GM19372 (cell line): ENCODE results near the gene GBX2.

Source experiments
- ATAC-seq: cut with Tn5 transposase; IDR thresholded peaks from one replicate; pipeline ENCODE4 v1.9.1; 2021; ENCODE audit warnings: mild to moderate bottlenecking, low read depth, moderate library complexity; ENCODE audit not compliant: unreplicated experiment

The GBX2 gene

DNA sequence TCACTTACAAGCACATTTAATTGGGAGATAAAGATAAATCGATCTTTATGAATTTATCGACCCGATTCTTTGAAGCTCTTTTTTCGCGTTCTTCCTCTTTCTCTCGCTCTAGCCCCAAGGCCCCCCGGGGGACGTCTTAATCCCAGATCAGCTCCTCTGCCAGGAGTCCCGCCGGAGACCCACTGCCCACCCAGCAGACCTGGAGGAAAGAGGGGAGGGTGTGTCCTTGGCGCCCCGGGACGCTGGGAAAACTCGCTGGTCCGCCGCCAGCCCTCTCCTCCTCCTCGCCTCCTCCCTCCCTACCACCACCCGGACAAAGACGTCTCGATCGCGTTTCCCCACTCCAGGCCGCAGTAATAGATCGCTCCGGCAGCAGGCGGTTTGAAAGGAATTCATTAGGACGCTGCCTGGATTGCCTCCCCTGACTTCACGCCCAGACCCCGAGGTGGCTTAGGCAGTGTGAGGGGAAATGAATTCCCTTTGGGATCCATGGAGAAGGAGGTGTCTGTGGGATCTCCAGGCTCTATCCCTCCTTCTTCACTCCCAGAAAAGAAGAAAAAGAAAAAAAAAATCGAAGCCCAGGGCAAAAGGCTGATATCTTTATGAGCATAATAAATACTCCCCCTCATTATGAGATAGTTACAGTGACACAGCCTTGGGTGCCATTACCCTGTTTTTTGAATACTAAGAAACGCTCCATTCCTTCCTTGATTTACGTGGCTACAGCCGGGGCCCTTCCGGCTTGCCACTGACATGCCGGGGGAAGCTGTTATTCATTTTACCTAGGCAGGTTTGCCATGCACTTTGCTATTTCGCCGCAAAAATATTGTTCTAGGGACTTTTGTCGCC, 1.8 kb upstream of the GBX2 start:
- no peak for ATAC-seq

DNA sequence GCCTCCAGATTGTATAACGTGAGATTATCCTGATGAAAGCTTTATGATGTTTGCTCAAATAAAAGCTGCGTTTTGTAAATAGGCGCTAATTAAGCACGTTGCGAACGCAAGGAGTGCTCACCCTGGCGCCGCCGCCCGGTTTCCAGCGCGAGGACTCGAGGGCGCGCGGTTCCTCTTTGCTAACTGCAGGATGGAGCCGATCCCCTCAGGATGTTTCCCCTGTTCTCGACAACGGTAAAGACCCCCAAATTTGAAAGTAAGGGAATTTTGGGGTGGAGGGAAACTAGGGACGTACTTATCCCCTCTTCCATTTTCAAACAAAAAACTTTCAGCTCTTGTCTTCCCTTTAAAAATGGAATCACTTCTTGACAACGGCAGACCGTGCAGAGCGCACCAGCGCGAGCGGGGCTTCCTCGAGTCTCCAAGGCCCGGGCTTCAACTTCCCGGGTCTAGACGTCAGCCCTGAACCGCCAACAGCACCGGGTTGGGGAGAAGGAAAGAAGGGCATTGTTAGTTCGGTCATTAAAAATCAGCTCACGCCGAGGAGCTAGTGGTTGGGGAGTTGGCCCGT, 1.1 kb upstream of the GBX2 start:
- no peak for ATAC-seq

DNA sequence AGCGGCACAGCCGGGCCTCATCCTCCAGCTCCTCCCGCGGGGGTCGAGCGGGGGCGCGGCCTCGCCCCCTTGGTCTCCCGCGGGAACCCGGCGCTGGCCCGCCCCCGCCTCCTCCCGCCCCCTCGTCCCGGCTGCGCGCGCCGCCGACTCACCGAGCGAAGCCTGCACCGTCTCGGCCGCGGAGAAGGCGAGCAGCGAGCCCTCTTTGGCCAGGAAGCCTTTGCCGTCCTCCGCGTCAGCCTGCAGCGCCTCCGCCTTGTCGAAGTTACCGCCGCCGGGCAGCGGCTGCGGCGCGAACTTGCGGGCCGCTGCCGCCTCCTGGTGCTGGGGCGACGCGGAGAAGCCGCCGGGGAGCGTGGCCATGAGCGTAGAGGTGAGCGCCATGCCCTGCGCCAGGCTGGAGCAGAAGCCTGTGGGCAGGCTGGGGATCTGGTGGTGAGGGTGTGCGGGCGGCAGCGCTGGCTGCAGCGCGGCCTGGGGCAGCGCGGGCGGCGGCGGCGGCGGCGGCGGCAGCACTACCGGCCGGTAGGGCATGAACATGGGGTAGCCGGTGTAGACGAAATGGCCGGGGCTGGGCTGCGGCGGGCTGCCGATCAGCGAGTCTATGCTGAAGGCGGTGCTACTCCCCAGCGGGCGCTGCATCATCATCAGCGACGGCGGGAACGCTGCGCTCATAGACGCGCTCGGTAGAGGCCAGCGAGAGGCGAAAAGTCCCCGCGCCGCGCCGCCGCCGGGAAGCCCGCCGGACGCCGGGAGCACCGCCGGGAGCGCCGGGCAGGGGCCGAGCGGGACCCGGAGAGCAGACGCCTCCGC, 683 bp downstream of the GBX2 start:
- ATAC-seq: no peak

DNA sequence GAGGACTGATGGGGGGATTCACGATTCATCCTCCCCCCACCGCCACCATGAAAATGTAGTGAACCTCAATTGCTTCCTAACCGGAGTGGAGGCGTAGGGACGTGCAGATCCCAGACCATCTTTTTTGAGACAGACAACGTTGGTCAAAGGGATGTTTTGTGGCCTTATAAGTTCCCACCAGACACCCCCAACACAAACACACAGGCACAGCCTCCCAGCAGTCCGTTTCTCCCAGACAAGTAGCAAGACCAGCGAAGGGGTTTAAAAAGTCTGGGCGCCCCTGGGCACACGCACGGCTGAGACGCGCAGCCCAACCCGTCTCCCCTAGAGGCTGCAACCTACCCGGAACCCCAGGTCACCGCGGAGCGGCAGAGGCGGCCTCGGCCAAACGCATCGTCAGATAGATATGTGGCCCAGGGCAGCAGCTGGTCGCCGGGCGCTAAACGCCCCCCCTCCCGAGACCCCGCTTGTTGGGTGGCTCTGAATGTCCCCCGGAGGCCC, 1.3 kb downstream of the GBX2 start:
- ATAC-seq: no peak

DNA sequence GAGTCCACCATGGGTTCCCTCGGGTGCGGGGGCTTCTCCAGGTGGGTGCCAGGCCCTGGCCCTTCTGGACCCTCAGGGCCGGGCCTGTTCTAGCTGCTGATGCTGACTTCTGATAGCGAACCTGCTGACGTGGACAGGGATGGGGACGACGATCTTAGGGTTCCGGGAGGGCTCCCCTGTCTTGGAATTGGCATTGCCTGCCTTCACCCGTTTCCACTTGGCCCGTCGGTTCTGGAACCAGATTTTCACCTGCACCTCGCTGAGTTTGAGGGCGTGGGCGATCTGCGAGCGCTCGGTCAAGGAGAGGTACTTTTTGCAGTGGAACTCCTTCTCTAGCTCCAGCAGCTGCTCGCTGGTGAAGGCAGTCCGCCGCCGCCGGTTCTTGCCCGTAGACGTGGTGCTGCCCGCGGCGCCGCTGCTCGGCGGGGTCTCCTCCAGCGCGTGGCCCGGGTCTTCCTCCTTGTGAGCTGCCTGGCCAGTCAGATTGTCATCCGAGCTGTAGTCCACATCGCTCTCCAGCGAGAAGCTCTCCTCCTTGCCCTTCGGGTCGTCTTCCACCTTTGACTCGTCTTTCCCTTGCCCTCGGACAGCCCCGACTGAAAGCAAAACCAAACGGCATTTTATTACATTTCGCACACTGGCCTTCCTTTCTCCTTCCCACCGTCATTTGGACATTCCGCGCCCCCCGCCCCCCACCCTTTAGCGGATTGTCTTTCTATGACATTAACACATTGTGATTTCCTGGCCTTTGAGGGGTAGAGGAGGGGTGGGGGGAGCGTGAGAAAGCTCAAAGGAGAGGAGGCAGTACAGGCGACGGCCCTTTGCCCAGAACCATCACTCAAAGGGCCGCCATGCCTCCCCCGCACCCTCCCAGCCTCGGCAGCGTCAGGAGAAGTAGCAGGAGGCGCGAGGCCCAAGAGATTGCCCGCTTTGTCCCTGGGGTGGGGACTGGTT, 2.1 kb downstream of the GBX2 start:
- no peak for ATAC-seq

DNA sequence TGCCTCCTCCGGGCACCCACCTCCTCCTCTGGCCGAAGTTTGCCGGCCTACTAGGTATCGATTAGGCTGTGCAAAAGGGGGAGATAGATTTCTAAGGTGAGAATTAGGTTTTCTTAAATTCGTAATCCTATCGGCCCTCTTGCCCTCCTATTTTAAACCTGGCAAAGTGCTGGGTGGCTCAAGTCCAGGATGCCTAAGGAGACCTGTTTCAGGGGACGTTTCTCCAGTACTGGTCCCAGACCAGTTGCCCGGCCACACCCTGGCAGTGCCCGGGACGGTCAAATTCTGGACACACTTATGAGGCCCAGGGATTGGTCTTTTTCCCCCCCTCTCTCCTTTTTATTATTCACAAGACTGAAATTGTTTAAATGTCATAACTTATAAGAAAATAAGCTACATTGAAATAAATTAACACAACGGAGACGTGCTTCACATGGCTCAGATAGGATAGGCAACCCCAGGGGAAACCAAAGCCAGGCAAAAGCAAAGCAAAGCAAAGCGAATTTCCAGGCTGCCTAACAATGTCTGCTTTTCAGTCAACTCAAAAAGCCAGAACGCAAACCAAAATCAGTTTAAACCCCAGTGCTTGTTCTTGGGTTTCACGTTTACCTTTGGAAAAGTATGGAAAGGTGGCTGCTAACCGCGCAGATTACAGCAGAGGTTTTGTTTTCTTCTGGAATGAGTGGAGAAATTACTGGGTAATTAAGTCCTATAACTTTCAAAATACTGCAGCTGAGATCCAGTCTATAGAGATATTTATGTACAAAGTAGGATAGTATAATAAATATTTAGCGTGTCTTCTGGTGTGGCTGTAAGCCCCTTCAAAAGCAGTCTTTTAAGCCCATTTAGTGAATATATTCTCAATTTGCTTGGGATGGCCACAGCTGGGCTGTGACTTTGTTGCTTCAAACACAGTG, 3.0 kb downstream of the GBX2 start:
- ATAC-seq: no peak

DNA sequence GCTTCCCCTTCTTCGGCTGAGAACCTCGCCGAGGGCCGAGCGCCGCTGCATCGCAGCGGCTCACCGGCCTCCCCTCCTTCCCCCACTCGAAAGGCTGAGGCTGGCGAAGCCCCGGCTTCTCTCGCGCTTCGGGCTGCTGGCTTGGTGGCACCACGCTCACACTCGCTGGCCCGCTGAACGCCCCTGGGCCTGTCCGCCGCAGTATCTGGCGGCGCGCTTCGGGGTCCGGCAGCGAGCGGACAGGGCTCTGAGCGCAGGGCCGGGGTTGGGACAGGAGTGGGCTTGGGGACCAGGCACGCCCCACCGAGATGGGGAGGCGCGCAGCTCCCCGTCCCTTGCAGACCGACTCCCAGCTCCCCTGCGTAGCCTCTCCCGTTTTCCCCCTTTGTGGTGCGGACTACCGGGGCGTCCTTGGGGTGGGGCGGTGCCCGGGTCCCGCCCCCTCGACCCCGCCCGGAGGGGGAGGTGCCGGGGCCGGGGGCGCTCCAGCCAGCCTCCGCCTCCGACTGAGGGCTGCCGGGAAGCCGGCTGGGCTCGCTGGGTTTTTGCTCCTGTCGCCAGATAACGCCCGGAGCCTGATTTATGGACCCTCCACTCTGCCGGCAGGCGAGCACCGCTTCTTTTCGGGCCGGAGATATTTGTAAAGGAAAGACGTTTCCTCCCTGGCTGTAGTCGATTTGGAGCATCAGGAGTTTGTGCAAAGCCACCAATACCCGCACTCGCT, 3.8 kb downstream of the GBX2 start:
- ATAC-seq: no peak

DNA sequence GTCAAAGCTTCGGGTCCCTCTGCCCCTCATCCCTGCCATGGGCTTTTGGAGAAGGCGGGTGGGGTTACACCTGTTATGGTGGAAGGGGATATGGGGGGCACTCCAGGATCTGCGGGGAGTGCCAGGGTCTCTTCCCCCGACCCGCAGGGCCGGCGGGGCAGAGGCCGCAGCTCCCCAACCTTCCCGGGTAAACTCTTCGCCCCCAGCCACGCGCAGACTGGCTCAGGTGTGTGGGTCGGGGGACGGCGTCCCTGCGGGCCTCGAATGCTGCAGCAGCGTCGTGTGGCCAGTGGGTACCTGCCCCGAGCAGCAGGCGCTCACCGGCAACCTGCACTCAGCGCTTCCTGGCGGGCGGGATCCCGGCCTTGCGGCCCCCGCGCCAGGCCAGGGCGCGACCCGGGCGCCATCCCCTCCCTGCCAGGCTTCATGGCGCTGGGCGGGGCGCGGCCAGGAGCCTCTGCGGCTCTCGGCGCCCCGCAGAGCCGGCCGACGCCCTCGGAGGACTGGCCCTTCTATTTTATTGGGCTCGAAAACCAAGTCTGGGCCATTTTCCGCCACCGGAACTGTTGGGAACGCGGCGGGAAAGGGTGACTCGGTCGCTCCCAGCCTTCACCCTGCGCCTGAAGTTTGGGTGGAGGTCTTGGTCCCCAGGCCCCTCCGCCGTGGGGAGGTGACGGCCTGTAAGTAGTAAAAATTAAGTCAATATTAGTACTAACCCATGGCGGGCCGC, 4.5 kb downstream of the GBX2 start:
- no peak for ATAC-seq

DNA sequence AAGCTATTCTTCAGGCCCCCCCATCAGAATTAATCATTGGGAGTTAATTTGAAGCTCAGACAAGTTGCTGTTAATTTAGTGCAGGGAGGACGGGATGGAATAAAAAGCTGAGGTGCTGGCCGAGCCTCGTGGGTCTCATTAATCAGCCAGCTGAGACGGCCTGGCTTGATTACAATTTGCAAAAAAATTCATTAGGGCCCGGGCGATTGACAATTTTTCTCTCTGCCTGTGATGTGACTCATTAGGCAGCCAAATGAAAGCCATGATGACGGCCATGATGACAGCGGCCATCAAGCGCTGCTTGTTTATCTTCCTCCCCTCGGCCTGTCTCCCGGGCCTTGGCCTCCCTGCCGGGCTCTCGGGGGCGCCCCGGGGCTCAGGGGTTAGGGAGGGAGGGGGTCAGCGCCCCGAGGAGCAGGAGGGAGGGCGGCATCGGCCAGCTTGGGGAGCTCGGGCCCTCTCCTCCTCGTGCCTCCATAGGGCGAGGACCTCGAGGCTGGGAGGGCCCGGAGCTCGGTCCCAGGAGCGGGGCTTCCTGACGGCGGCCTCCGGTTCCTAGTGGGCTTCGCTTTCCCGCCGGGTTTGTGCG, 5.2 kb downstream of the GBX2 start:
- ATAC-seq: no peak

DNA sequence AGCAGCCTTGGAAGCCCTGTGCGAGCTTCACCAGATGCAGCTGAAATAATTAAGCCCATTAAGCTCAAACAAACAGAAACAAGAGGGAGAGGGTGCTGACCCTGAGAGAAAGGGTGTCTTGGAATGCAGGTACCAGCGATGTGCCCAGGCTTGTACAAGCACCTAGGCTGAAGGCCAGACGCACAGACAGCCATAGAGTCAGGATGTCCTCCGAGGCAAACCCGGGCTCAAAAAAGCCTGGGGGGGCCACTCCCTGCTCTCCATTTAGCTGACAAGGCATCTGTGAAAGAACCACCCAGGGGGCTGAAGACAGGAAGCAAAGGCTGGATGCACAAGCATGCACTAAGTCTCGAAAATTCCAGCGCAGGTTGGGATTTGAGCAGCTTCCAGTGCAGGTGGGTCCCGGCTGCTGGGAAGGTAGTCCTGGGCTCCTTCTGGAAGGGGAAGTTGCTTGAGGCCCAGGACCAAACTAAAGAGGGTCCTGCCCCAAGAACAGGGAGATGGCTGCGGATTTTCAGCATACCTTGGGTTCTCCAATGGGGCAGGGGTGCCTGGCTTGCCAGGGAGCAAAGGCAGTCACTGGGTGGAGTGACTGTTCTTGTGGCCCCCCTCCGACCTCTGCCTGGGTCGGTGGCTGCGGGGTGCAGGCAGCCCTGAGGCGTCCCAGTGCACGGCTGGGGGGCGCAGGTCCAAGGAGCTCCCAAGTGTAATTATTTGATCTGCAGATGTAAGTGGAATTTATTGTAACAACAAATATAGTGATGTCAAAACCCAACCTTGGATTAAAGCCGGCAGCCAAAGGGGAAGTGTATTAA, 5.9 kb downstream of the GBX2 start:
- ATAC-seq: no peak

DNA sequence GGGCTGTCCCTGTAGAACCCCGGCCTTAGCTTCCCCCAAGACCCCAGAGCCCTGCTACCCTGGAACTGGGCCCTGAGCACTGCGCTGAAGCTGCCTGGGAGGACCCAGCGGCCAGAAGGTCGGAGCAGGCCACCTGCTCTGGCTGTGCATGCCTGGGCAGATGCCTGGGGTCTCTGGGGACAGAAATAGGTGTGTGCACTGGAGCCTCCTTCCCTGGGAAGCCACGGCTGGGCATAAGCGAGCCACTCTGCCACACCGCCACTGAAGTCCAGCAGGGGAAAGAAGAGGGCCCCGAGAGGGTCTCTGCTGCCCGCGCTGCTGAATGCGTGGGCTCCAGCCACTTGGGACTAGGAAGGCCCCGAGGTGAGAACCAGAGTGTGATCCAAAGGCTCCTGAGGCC, 6.7 kb downstream of the GBX2 start:
- ATAC-seq: no peak

DNA sequence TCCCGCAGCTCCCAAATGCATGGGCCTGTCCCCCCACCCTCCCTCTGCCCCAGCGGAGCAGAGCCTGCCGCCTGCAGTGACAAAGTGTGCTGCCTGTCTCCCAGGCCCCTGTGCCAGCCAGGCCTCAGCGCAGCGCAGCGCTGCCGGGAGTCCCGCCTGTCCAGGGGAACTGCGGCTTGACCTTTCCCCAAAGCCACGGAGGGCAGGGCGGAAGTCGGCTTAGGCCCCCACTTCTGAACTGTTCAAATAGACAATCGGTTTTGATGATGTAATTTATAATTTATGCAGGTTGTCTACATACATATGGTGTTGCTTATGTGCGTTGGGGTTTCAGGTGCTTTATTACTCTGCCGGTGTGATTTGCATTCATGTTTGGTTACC, 7.1 kb downstream of the GBX2 start:
- no peak for ATAC-seq

DNA sequence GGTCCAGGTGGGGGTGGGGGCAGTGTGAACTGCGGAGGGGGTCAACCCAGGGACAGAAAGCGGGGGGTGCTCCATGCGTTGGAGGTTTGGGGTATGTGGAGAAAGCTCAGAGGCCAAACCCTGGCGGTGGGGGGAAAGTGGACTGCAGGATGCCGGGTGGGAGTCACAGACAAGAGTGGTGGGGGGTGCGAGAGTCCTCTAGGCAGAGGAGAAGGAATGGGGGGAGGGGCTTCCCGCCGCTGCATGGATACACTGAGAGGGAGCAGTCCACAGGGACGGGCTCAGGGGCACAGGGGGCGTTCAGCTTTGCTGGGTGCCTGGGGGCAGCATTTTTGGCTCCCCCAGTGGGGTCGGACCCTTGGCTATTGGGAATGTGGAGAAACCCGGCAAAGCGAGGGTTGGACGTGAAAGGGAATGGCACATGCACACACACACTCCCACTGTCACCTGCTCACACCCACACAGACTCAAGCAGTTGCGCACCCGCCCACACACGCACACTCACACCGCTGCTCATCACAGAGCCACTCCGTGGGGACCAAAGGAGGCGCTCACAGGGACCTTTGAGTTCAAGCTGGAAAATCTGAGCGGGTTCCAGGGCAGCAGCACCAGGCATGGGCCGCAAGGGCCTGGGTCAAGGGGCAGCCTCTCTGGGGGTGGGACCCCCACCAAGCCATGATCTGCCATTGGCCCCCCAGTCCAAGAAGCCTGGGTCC, 7.7 kb downstream of the GBX2 start:
- no peak for ATAC-seq

DNA sequence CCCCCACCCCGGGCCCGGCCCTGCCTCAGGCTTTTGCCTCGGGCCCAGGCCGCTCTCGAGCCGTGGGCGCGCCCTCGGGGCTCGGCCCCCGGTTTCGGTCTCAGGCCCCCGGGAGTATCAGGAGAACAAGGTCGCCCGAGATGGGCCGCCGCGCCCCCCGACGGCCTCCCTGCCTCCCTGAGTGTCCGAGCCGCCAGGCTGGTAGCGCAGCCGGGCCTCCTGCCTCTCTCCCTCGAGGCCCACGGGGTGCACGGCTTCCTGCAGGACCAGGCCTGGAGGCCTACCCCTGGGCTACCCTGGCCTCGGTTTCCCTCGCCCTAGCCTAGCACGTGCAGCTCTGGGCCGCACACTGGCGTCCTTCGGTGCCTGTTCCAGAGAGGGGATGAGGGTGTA, 8.4 kb downstream of the GBX2 start:
- no peak for ATAC-seq

DNA sequence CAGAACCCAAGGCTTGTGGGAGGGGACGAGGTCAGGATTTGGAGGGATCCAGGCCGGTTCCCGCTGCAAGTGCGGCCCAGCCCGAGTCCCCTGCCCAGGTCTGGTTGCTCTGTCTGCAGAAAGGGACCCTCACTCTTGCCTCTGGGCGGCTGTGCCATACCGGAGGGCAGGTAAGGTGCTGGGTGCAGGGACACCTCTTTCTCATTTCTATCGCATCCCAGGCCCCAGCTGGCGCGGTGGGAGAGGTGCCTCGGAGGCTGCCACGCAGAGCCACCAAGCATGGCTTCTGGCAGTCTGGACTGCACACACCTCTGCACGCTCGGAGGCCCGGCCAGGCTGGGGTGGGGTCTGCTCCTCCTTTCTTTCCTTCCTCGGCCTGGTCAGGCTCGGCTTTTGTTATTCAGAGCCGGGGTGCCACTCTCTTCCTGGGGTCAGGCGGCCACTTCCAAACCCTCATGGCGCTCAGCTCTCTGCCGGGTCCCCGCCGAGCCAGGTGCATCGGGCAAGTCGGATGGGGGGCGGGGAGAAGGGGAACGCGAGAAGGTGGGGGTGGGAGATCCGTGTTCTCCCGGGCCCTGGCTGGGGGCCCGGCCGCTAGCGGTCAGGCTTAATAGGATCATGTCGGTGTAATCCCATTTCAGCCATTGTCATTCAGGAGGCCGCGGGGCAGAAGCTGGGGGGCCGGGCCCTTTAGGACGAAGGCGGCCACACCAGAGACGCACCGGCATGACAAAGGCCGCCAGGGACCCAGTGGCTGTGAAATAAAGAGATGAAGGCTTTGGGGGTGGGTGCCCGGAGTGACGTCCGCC, 9.0 kb downstream of the GBX2 start:
- ATAC-seq: no peak
